H1 (cell line): ENCODE results near the gene ANKRD11. TPM values are rescaled to one million over a fixed set of nuclear protein-coding genes. Genes with fewer than 3 reads are reported as not detected.

Experiments
- CTCF ChIA-PET: fragments of 300-600 bp; sonication (Branson Sonifier 250); formaldehyde crosslinking; loops from one replicate; lab custom pipeline; 2021; ENCODE audit not compliant: partially characterized antibody; lab: Charles Lee
- POLR2A ChIA-PET: fragments of 300-600 bp; sonication (Branson Sonifier 250); formaldehyde crosslinking; loops from one replicate; lab custom pipeline; 2021; ENCODE audit warnings: inconsistent platforms; ENCODE audit not compliant: partially characterized antibody; lab: Charles Lee
- DNase-seq, 2 experiments: peaks; one replicate each; pipeline versions ENCODE4 v3.0.0 to v3.0.0-alpha.2; 2010 to 2022; ENCODE audit warnings: low spot score in 2 of 2, low read depth in 1 of 2, mixed read lengths in 1 of 2
- FAIRE-seq: peaks from 2 replicates; lab custom pipeline; 2011; peaks lifted over from hg19 to GRCh38; lab: Jason Lieb, UNC
- H2AFZ ChIP-seq: 2 replicates; pipeline ENCODE4 v1.8.1; 2012; ENCODE audit warnings: low read length, inconsistent platforms
- H2AK5ac ChIP-seq: 2 replicates; pipeline ENCODE4 v1.6.1; 2013; ENCODE audit warnings: low read depth, low read length
- H2BK120ac ChIP-seq: replicated peaks from 2 replicates; pipeline ENCODE3; 2013; ENCODE audit warnings: low read depth, low read length, inconsistent platforms
- H2BK12ac ChIP-seq: 2 replicates; pipeline ENCODE4 v1.6.1; 2013; ENCODE audit warnings: low read depth, low read length
- H2BK15ac ChIP-seq: 2 replicates; pipeline ENCODE4 v1.6.1; 2013; ENCODE audit warnings: low read length
- H2BK20ac ChIP-seq: 2 replicates; pipeline ENCODE4 v1.6.1; 2013; ENCODE audit warnings: low read length
- H2BK5ac ChIP-seq: 2 replicates; pipeline ENCODE4 v1.6.1; 2013; ENCODE audit warnings: low read depth, low read length
- H3K14ac ChIP-seq: 2 replicates; pipeline ENCODE4 v1.6.1; 2013; ENCODE audit warnings: inconsistent platforms; ENCODE audit not compliant: insufficient read length
- H3K18ac ChIP-seq: 2 replicates; pipeline ENCODE4 v1.6.1; 2013; ENCODE audit warnings: low read length; ENCODE audit errors: extremely low read depth
- H3K23ac ChIP-seq: 2 replicates; pipeline ENCODE4 v1.6.1; 2013; ENCODE audit warnings: inconsistent platforms; ENCODE audit not compliant: insufficient read length
- H3K23me2 ChIP-seq: 2 replicates; pipeline ENCODE4 v1.6.1; 2013; ENCODE audit warnings: low read depth, low read length
- H3K27ac ChIP-seq: 2 replicates; pipeline ENCODE4 v1.6.1; 2011; ENCODE audit warnings: low read depth, low read length, inconsistent platforms
- H3K27me3 ChIP-seq, 4 experiments: replicated peaks in 1 of 4; 1 replicate in 1 of 4; 2 replicates in 3 of 4; pipeline versions ENCODE4 v1.6.1 to v1.8.1; 2011 to 2013; ENCODE audit warnings: low read length in 3 of 4, mild to moderate bottlenecking in 3 of 4, inconsistent platforms in 2 of 4, mixed read lengths in 2 of 4, moderate library complexity in 1 of 4; ENCODE audit not compliant: control insufficient read depth in 3 of 4, insufficient read depth in 3 of 4; ENCODE audit errors: extremely low read depth in 1 of 4
- H3K36me3 ChIP-seq, 4 experiments: 2 replicates each; pipeline versions ENCODE4 v1.6.1 to v1.8.1; 2011 to 2013; ENCODE audit warnings: mild to moderate bottlenecking in 4 of 4, low read length in 3 of 4, moderate library complexity in 2 of 4, control low read depth in 1 of 4, inconsistent platforms in 1 of 4; ENCODE audit not compliant: insufficient read depth in 4 of 4, control insufficient read depth in 2 of 4
- H3K4ac ChIP-seq: replicated peaks from 2 replicates; pipeline ENCODE3; 2013; ENCODE audit warnings: low read length, low read depth, mixed read lengths, inconsistent platforms; ENCODE audit not compliant: insufficient read length
- H3K4me1 ChIP-seq, 4 experiments: replicated peaks in 1 of 4; 1 replicate in 1 of 4; 2 replicates in 3 of 4; pipeline versions ENCODE4 v1.6.1 to v1.8.1; 2011 to 2013; ENCODE audit warnings: low read length in 3 of 4, inconsistent platforms in 2 of 4, mixed read lengths in 1 of 4; ENCODE audit not compliant: insufficient read depth in 4 of 4, control insufficient read depth in 3 of 4
- H3K4me2 ChIP-seq, 2 experiments: 2 replicates each; pipeline versions ENCODE4 v1.6.1 to v1.8.1; 2011 to 2013; ENCODE audit warnings: low read depth in 2 of 2, low read length in 2 of 2, control low read depth in 1 of 2, inconsistent platforms in 1 of 2, mild to moderate bottlenecking in 1 of 2; ENCODE audit not compliant: insufficient read depth in 1 of 2
- H3K4me3 ChIP-seq, 4 experiments: fragments of 200-600, 300-600 bp in 1 of 4; sonication (generic), shearing (Covaris generic), sonication (Bioruptor Twin) in 1 of 4; 2 replicates each; pipeline versions ENCODE4 v1.5.1 to v1.8.1; 2011 to 2016; ENCODE audit warnings: low read length in 4 of 4, low read depth in 3 of 4, control low read depth in 2 of 4, inconsistent platforms in 2 of 4, mild to moderate bottlenecking in 2 of 4, mixed read lengths in 1 of 4, moderate library complexity in 1 of 4; ENCODE audit not compliant: insufficient read depth in 2 of 4; ENCODE audit errors: extremely low read depth in 1 of 4
- H3K56ac ChIP-seq: replicated peaks from 2 replicates; pipeline ENCODE3; 2013; ENCODE audit warnings: low read depth, mild to moderate bottlenecking, mixed read lengths, low read length, inconsistent platforms; ENCODE audit not compliant: insufficient read length
- H3K79me1 ChIP-seq: 2 replicates; pipeline ENCODE4 v1.6.1; 2013; ENCODE audit warnings: low read depth, low read length, control low read depth
- H3K79me2 ChIP-seq, 2 experiments: 2 replicates each; pipeline versions ENCODE4 v1.6.1 to v1.8.1; 2012 to 2013; ENCODE audit warnings: low read length in 2 of 2, mild to moderate bottlenecking in 2 of 2, inconsistent platforms in 1 of 2; ENCODE audit not compliant: insufficient read depth in 2 of 2, control insufficient read depth in 1 of 2
- H3K9ac ChIP-seq, 4 experiments: replicated peaks in 1 of 4; 1 replicate in 1 of 4; 2 replicates in 3 of 4; pipeline versions ENCODE4 v1.6.1 to v1.8.1; 2011 to 2013; ENCODE audit warnings: low read depth in 3 of 4, low read length in 3 of 4, control low read depth in 2 of 4, mild to moderate bottlenecking in 2 of 4, moderate library complexity in 2 of 4, inconsistent platforms in 1 of 4; ENCODE audit errors: extremely low read depth in 1 of 4
- H3K9me3 ChIP-seq, 2 experiments: 2 replicates each; pipeline versions ENCODE4 v1.6.1 to v1.8.1; 2012 to 2013; ENCODE audit warnings: mild to moderate bottlenecking in 2 of 2, moderate library complexity in 2 of 2, control low read depth in 1 of 2, inconsistent platforms in 1 of 2, low read depth in 1 of 2, low read length in 1 of 2, mixed read lengths in 1 of 2; ENCODE audit not compliant: insufficient read depth in 2 of 2
- H4K20me1 ChIP-seq, 2 experiments: replicated peaks in 1 of 2; 2 replicates each; pipeline versions ENCODE3 to v1.8.1; 2011 to 2013; ENCODE audit warnings: inconsistent platforms in 2 of 2, low read length in 2 of 2, mild to moderate bottlenecking in 1 of 2; ENCODE audit not compliant: insufficient read depth in 2 of 2, control insufficient read depth in 1 of 2
- H4K5ac ChIP-seq: 2 replicates; pipeline ENCODE4 v1.6.1; 2013; ENCODE audit warnings: low read length, low read depth, mixed read lengths, inconsistent platforms; ENCODE audit not compliant: insufficient read length
- H4K8ac ChIP-seq: 2 replicates; pipeline ENCODE4 v1.8.0; 2013; ENCODE audit warnings: mild to moderate bottlenecking, moderate library complexity, low read length, inconsistent platforms; ENCODE audit not compliant: insufficient read depth; ENCODE audit errors: extremely low read depth
- H4K91ac ChIP-seq: replicated peaks from 2 replicates; pipeline ENCODE3; 2013; ENCODE audit warnings: low read length, mixed read lengths, inconsistent platforms; ENCODE audit not compliant: insufficient read length
- ATF3 ChIP-seq: IDR thresholded peaks from 2 replicates; pipeline ENCODE4 v1.6.1; 2011; ENCODE audit warnings: low read depth, mild to moderate bottlenecking, low read length; ENCODE audit not compliant: insufficient read depth
- CHD1 ChIP-seq: IDR thresholded peaks from 2 replicates; pipeline ENCODE4 v1.6.1; 2012; ENCODE audit warnings: low read depth, low read length, improper control_type of control experiment
- EGR1 ChIP-seq: IDR thresholded peaks from 2 replicates; pipeline ENCODE4 v1.6.1; 2011; ENCODE audit warnings: low read depth, low read length, borderline replicate concordance
- EZH2 ChIP-seq: fragments of 200-600 bp; sonication (generic); IDR thresholded peaks from 2 replicates; pipeline ENCODE4 v1.7.1; 2012; ENCODE audit warnings: low read depth, mild to moderate bottlenecking, moderate library complexity, low read length, inconsistent platforms; ENCODE audit not compliant: severe bottlenecking
- HDAC2 ChIP-seq, 2 experiments: fragments of 300-600 bp in 1 of 2; sonication (generic) in 1 of 2; IDR thresholded peaks; 2 replicates each; pipeline ENCODE4 v1.6.1; 2011 to 2012; ENCODE audit warnings: low read depth in 2 of 2, low read length in 2 of 2, mild to moderate bottlenecking in 2 of 2, moderate library complexity in 2 of 2, borderline replicate concordance in 1 of 2, inconsistent platforms in 1 of 2
- KDM1A ChIP-seq: fragments of 200-600, 300-600 bp; sonication (generic); IDR thresholded peaks from 2 replicates; pipeline ENCODE4 v1.7.1; 2016; ENCODE audit warnings: mild to moderate bottlenecking, low read length, borderline replicate concordance
- PHF8 ChIP-seq: fragments of 200-600 bp; sonication (generic); conservative IDR thresholded peaks from 2 replicates; pipeline ENCODE4 v1.7.1; 2012; ENCODE audit warnings: low read depth, mild to moderate bottlenecking, inconsistent platforms, low read length, moderate library complexity
- POLR2A ChIP-seq, 2 experiments: IDR thresholded peaks; 1 replicate in 1 of 2; 2 replicates in 1 of 2; pipeline ENCODE4 v1.6.1; 2011; ENCODE audit warnings: low read depth in 2 of 2, low read length in 2 of 2, mild to moderate bottlenecking in 2 of 2; ENCODE audit errors: control extremely low read depth in 1 of 2
- POLR2AphosphoS5 ChIP-seq: IDR thresholded peaks from 2 replicates; pipeline ENCODE4 v1.6.1; 2011; ENCODE audit warnings: low read depth, low read length
- POU5F1 ChIP-seq: IDR thresholded peaks from 2 replicates; pipeline ENCODE4 v1.6.1; 2011; ENCODE audit warnings: low read depth, mild to moderate bottlenecking, low read length, moderate library complexity
- SAP30 ChIP-seq: fragments of 300-600 bp; sonication (generic); IDR thresholded peaks from 2 replicates; pipeline ENCODE4 v1.7.1; 2012; ENCODE audit warnings: low read length, moderate library complexity, mild to moderate bottlenecking, inconsistent platforms; ENCODE audit not compliant: insufficient read depth, insufficient replicate concordance
- SP1 ChIP-seq: IDR thresholded peaks from 2 replicates; pipeline ENCODE4 v1.6.1; 2011; ENCODE audit warnings: low read depth, low read length
- TBP ChIP-seq: IDR thresholded peaks from 2 replicates; pipeline ENCODE4 v1.6.1; 2011; ENCODE audit warnings: low read depth, low read length, improper control_type of control experiment
- WGBS, 2 experiments: shearing (Covaris generic) in 1 of 2; methylation state at CpG; one replicate each; pipeline versions ENCODE4 v1.1.6 to v1.1.7; 2013 to 2015; ENCODE audit warnings: low lambda C conversion rate in 2 of 2, mixed read lengths in 2 of 2, inconsistent platforms in 1 of 2, low coverage in 1 of 2, missing lambda C conversion rate in 1 of 2; ENCODE audit not compliant: insufficient replicate concordance in 2 of 2, insufficient coverage in 1 of 2, insufficient read length in 1 of 2; ENCODE audit errors: extremely low coverage in 1 of 2, missing lambda C conversion rate in 1 of 2; 5-methylcytosine and 5-hydroxymethylcytosine counted together
- polyA plus RNA-seq, 7 experiments: library from polyadenylated mRNA; depleted of rRNA in 3 of 7; stranded (reverse) in 5 of 7; unstranded in 2 of 7; fragments of >200 nt in 5 of 7; fragments of 200-250 nt in 2 of 7; gene quantifications; 1 replicate in 5 of 7; 2 replicates in 1 of 7; 4 replicates in 1 of 7; pipeline versions ENCODE4 v1.2.1 to v1.2.3, GENCODE V29; 2011 to 2013; ENCODE audit warnings: missing spikeins in 2 of 7, mixed read lengths in 2 of 7
- total RNA-seq: library from RNA; stranded (reverse); fragmentation: NEBNext Ultra II Directional; extraction: Animal tissue kit (Norgen Biotek cat#: 25700); gene quantifications from 2 replicates; pipeline ENCODE4 v1.2.1, GENCODE V29; 2021

ANKRD11 gene
- total and polyA plus RNA-seq, 2 of the 8 experiments (the other 6 are each of a cell fraction or from before 2014, with no cell fraction given), result 46.5 to 142 TPM

GRCh38 chr16:89294486-89294885 is 195.9 kb downstream of the ANKRD11 start:
- peak overlapping the region; percentile 46; the same call in 1 of the 2 replicates for H2BK12ac ChIP-seq
- H3K14ac ChIP-seq, result no peak overlapping the region
- peaks cover 23% of the 10 kb centered on the region for H3K79me1 ChIP-seq
- no peak overlapping the region for H4K8ac ChIP-seq
- H3K4me3 ChIP-seq, result no peak overlapping the region
- POLR2A ChIA-PET, result interaction anchor here (0.7 to 4.1 kb wide), 8 partner anchors 9 to 270 kb away, joined by 3 to 15 read pairs (median 7); partner anchors contain the start of gene SPG7
- H3K4ac ChIP-seq, result no peak overlapping the region
- H3K27me3 ChIP-seq, result no peaks in the 10 kb centered on the region
- H3K27ac ChIP-seq, result peak overlapping the region; percentile 19
- DNase-seq (no peak), FAIRE-seq (no peak)
- peak overlapping the region; percentile 25 for H4K91ac ChIP-seq
- no peak overlapping the region for H3K18ac ChIP-seq
- H3K56ac ChIP-seq, result no peak overlapping the region
- H2AFZ ChIP-seq, result no peak overlapping the region
- WGBS, 2 experiments, result 88% methylated on average over 13 of the region's 13 CpGs; no CpG with 5 or more reads in 1 of the 2 experiments
- H2BK20ac ChIP-seq, result no peak overlapping the region
- H3K9me3 ChIP-seq, result no peaks in the 10 kb centered on the region
- H2BK15ac ChIP-seq, result 0 out of 2 replicates have a peak overlapping the region, but pooled peaks have one; percentile 29
- peak overlapping the region; percentile 35; the same call in 1 of the 2 replicates for H2BK5ac ChIP-seq
- no peak overlapping the region for H3K23ac ChIP-seq
- no peaks in the 10 kb centered on the region for H3K36me3 ChIP-seq
- H3K4me2 ChIP-seq, result peak overlapping the region; percentile 48 to 71; a peak in 2 of 4 replicates
- peak overlapping the region in 1 of 4 experiments; percentile 13; a peak in 3 of 7 replicates for H3K9ac ChIP-seq
- H2AK5ac ChIP-seq, result no peak overlapping the region
- no peak overlapping the region for H2BK120ac ChIP-seq
- peaks cover 30 to 37% of the 10 kb centered on the region in 2 experiments for H4K20me1 ChIP-seq
- CTCF ChIA-PET, result interaction anchor here (0.6 to 4.2 kb wide), 14 partner anchors 9 to 690 kb away, joined by 3 to 42 read pairs (median 8); no protein-coding TSS in a partner anchor
- H3K79me2 ChIP-seq, result peaks cover 0 to 67% of the 10 kb centered on the region in 2 experiments; a peak in 2 of 4 replicates
- H4K5ac ChIP-seq, result no peak overlapping the region
- H3K23me2 ChIP-seq, result peaks cover 2% of the 10 kb centered on the region; the same call in 1 of the 2 replicates
- peaks cover 16 to 71% (median 60%) of the 10 kb centered on the region in 4 experiments for H3K4me1 ChIP-seq
- TF ChIP-seq EGR1 (no peak), ATF3 (no peak), KDM1A (no peak), POU5F1 (no peak), CHD1 (no peak), SP1 (no peak), SAP30 (no peak), PHF8 (no peak), TBP (no peak), EZH2 (no peak), POLR2AphosphoS5 (no peak), HDAC2 (IDR thresholded peaks at IDR 0.05; ENCODE audit: borderline replicate concordance in 1 of 2, low read depth in 2 of 2, low read length in 2 of 2) (no peak), POLR2A (IDR thresholded peaks at IDR 0.05; ENCODE audit: control extremely low read depth in 1 of 2, low read depth in 2 of 2, low read length in 2 of 2) (no peak)
